Dermis microvascular lymphatic vessel endothelial cell (primary cell): ENCODE results near the gene ITIH4. TPM values are rescaled to one million over a fixed set of nuclear protein-coding genes. Genes with fewer than 3 reads are reported as not detected.

Experiments
- DNase-seq, 2 donors: peaks; one replicate each; pipeline versions ENCODE4 v3.0.0 to v3.0.0-alpha.2; 2010; ENCODE audit warnings: low read depth in 2 of 2
- total RNA-seq: library from RNA; depleted of rRNA; stranded (reverse); fragments of >200 nt; gene quantifications from 2 replicates; pipeline ENCODE4 v1.2.1, GENCODE V29; 2014

Gene ITIH4
- total RNA-seq, 1 donor from 2014 or later, result 0.39 TPM

- no peak for DNase-seq
Measured at GRCh38 chr3:52833202-52833601, 2.7 kb upstream of the ITIH4 start.

- peak; percentile 60 to 83 for DNase-seq
Measured at GRCh38 chr3:52831500-52832301, 1.2 kb upstream of the ITIH4 start.

GRCh38 chr3:52829906-52830463, 487 bp downstream of the ITIH4 start:
- no peak for DNase-seq

GRCh38 chr3:52829482-52829881, 990 bp downstream of the ITIH4 start:
- DNase-seq, result no peak

GRCh38 chr3:52827866-52828376, 2.6 kb downstream of the ITIH4 start:
- DNase-seq, result no peak

- no peak for DNase-seq
Measured at GRCh38 chr3:52827441-52827840, 3.0 kb downstream of the ITIH4 start.

GRCh38 chr3:52824037-52824436, 6.4 kb downstream of the ITIH4 start:
- no peak for DNase-seq

GRCh38 chr3:52822363-52822762, 8.1 kb downstream of the ITIH4 start:
- DNase-seq, result no peak

GRCh38 chr3:52820736-52821135, 9.7 kb downstream of the ITIH4 start:
- DNase-seq, result peak in 1 of 2 donors; percentile 46

GRCh38 chr3:52819936-52820335, 10.5 kb downstream of the ITIH4 start:
- DNase-seq, result no peak

GRCh38 chr3:52817860-52818259, 12.6 kb downstream of the ITIH4 start:
- DNase-seq, result no peak

GRCh38 chr3:52817221-52817620, 13.3 kb downstream of the ITIH4 start:
- no peak for DNase-seq

- DNase-seq, result no peak
Measured at GRCh38 chr3:52816654-52817053, 13.8 kb downstream of the ITIH4 start.

- DNase-seq, result no peak
Measured at GRCh38 chr3:52816199-52816598, 14.3 kb downstream of the ITIH4 start.

GRCh38 chr3:52813810-52814209, 16.7 kb downstream of the ITIH4 start:
- DNase-seq, result no peak

GRCh38 chr3:52811452-52812011, 18.9 kb downstream of the ITIH4 start:
- DNase-seq, result no peak

GRCh38 chr3:52810923-52811322, 19.5 kb downstream of the ITIH4 start:
- DNase-seq, result no peak

- peak in 1 of 2 donors; percentile 11 for DNase-seq
Measured at GRCh38 chr3:52809662-52810377, 20.7 kb downstream of the ITIH4 start.

GRCh38 chr3:52809149-52809548, 21.3 kb downstream of the ITIH4 start:
- no peak for DNase-seq

GRCh38 chr3:52805270-52806039, 25.0 kb downstream of the ITIH4 start:
- no peak for DNase-seq

GRCh38 chr3:52801839-52802238, 28.6 kb downstream of the ITIH4 start:
- no peak for DNase-seq
